Lung (tissue), 12 donors: ENCODE results near the gene EPB41L5. TPM values are rescaled to one million over a fixed set of nuclear protein-coding genes. Genes with fewer than 3 reads are reported as not detected.
"Not testable (repeated sequence)": the region's sequence is repeated elsewhere in the genome, so short reads cannot be mapped to it uniquely, and the experiment has no call there.

Experiments used
- ATAC-seq: fragments of 200-7000 bp; cut with Tn5 transposase; one replicate; pipeline ENCODE4 v1.9.1; 2020; ENCODE audit warnings: moderate number of reproducible peaks; ENCODE audit not compliant: insufficient read depth, low FRiP score
- DNase-seq, 3 donors: peaks; one replicate each; pipeline ENCODE4 v3.0.0-alpha.2; 2013 to 2017
- H3K27ac ChIP-seq, 2 donors: one replicate each; pipeline ENCODE4 v1.5.1; 2013; ENCODE audit warnings: mild to moderate bottlenecking in 2 of 2, moderate library complexity in 2 of 2, control low read depth in 1 of 2, inconsistent platforms in 1 of 2, low read depth in 1 of 2, low read length in 1 of 2
- H3K27me3 ChIP-seq, 3 donors: one replicate each; pipeline ENCODE4 v1.5.1; 2013; ENCODE audit warnings: low read length in 2 of 3; ENCODE audit not compliant: control insufficient read depth in 3 of 3, insufficient read depth in 3 of 3
- H3K36me3 ChIP-seq, 4 donors: one replicate each; pipeline ENCODE4 v1.5.1; 2013; ENCODE audit warnings: low read length in 4 of 4, mild to moderate bottlenecking in 1 of 4, moderate library complexity in 1 of 4; ENCODE audit not compliant: control insufficient read depth in 4 of 4, insufficient read depth in 4 of 4
- H3K4me1 ChIP-seq, 5 donors: one replicate each; pipeline ENCODE4 v1.5.1; 2013; ENCODE audit warnings: low read length in 5 of 5, mild to moderate bottlenecking in 2 of 5, moderate library complexity in 1 of 5; ENCODE audit not compliant: control insufficient read depth in 5 of 5, insufficient read depth in 5 of 5
- H3K4me3 ChIP-seq: one replicate; pipeline ENCODE4 v1.5.1; 2013; ENCODE audit warnings: mild to moderate bottlenecking, control low read depth, moderate library complexity
- H3K9ac ChIP-seq, 2 donors: one replicate each; pipeline ENCODE4 v1.5.1; 2013; ENCODE audit warnings: low read length in 2 of 2, control low read depth in 1 of 2; ENCODE audit not compliant: insufficient read depth in 1 of 2
- H3K9me3 ChIP-seq, 4 donors: one replicate each; pipeline ENCODE4 v1.5.1; 2013; ENCODE audit warnings: low read length in 3 of 4, mild to moderate bottlenecking in 1 of 4, moderate library complexity in 1 of 4; ENCODE audit not compliant: control insufficient read depth in 4 of 4, insufficient read depth in 3 of 4
- WGBS, 2 donors: extraction: QIAGEN DNeasy Blood & Tissue Kit; methylation state at CpG; one replicate each; pipeline ENCODE4 v1.1.7; 2013; 5-methylcytosine and 5-hydroxymethylcytosine counted together
- polyA plus RNA-seq, 2 donors: library from polyadenylated mRNA; stranded (reverse); fragments of 200-250 nt; gene quantifications; one replicate each; pipeline ENCODE4 v1.2.1, GENCODE V29; 2013
- total RNA-seq, 2 donors: library from RNA; depleted of rRNA in 1 of 2; stranded (reverse); fragments of >200 nt in 1 of 2; gene quantifications; one replicate each; pipeline ENCODE4 v1.2.1, GENCODE V29; 2014 to 2021
- TF ChIP-seq, protein P1 (sequence below): IDR thresholded peaks from 2 replicates; pipeline ENCODE4 v1.5.1; 2012; ENCODE audit warnings: mild to moderate bottlenecking; ENCODE audit errors: control extremely low read depth, extremely low read depth
- donor health status: control.
- donor health status: control.
- donor health status: Bipolar disorder and iron deficiency.
- donor health status: healthy.
- donor health status: DM: yes; HTN: yes; CAD: no.

Gene EPB41L5
- total and polyA plus RNA-seq, 4 donors = 14.7 to 101 (median 31.3) TPM

DNA sequence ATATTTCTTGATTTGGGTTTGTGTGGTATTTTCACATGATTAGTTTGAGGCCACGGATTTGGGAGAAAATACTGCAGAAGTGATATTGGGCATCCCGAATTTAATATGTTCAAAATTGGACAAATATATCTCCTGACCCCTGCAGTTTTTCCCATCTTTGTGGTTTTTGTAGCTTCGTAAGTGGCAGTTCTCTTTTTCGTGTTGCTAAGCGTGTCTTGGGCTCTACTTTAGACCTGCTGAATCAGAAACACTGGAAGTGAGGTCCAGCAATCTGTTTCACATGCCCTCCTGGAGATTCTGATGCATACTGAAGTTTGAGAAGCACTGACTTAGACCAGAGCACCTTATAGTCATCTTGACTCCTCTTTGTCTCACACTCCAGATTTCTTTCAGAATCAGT, 98.3 kb downstream of the EPB41L5 start:
- Histone ChIP-seq H3K27ac (no peak overlapping the region), H3K4me3 (no peak overlapping the region), H3K36me3 (peaks cover 0 to 8% (median 2%) of the 10 kb centered on the region in 4 donors), H3K9ac (no peak overlapping the region), H3K9me3 (peaks cover 0 to 3% (median 0%) of the 10 kb centered on the region in 4 donors), H3K27me3 (no peaks in the 10 kb centered on the region), H3K4me1 (peaks cover 0 to 17% (median 5%) of the 10 kb centered on the region in 5 donors)
- TF ChIP-seq, protein P1, sequence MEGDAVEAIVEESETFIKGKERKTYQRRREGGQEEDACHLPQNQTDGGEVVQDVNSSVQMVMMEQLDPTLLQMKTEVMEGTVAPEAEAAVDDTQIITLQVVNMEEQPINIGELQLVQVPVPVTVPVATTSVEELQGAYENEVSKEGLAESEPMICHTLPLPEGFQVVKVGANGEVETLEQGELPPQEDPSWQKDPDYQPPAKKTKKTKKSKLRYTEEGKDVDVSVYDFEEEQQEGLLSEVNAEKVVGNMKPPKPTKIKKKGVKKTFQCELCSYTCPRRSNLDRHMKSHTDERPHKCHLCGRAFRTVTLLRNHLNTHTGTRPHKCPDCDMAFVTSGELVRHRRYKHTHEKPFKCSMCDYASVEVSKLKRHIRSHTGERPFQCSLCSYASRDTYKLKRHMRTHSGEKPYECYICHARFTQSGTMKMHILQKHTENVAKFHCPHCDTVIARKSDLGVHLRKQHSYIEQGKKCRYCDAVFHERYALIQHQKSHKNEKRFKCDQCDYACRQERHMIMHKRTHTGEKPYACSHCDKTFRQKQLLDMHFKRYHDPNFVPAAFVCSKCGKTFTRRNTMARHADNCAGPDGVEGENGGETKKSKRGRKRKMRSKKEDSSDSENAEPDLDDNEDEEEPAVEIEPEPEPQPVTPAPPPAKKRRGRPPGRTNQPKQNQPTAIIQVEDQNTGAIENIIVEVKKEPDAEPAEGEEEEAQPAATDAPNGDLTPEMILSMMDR = no peak
- WGBS, 2 donors = 54 to 78% methylated on average over 5 of the region's 5 CpGs
- no peak for ATAC-seq
- no peak for DNase-seq

GRCh38 chr2:120118018-120118417, 105.1 kb downstream of the EPB41L5 start:
- H3K27me3 ChIP-seq = no peaks in the 10 kb centered on the region
- H3K4me3 ChIP-seq = no peak overlapping the region
- no peaks in the 10 kb centered on the region for H3K4me1 ChIP-seq
- H3K27ac ChIP-seq = no peak overlapping the region
- no peak for DNase-seq
- WGBS, 2 donors = 89 to 92% methylated on average over 3 of the region's 3 CpGs
- H3K36me3 ChIP-seq = peaks cover 0 to 8% (median 2%) of the 10 kb centered on the region in 4 donors
- TF ChIP-seq, protein P1 = no peak
- no peak overlapping the region for H3K9ac ChIP-seq
- no peak for ATAC-seq
- peaks cover 0 to 6% (median 1%) of the 10 kb centered on the region in 4 donors for H3K9me3 ChIP-seq

GRCh38 chr2:120118471-120118870, 105.6 kb downstream of the EPB41L5 start:
- Histone ChIP-seq H3K36me3 (peaks cover 0 to 8% (median 2%) of the 10 kb centered on the region in 4 donors), H3K27ac (no peak overlapping the region), H3K4me1 (no peaks in the 10 kb centered on the region), H3K4me3 (no peak overlapping the region), H3K27me3 (no peaks in the 10 kb centered on the region), H3K9ac (no peak overlapping the region), H3K9me3 (peaks cover 0 to 6% (median 1%) of the 10 kb centered on the region in 4 donors)
- WGBS, 2 donors = 94 to 95% methylated on average over 4 of the region's 4 CpGs
- DNase-seq (no peak), ATAC-seq (no peak)
- TF ChIP-seq, protein P1 = no peak

- not testable (repeated sequence) for H3K4me3 ChIP-seq, H3K27me3 ChIP-seq, H3K9me3 ChIP-seq, H3K4me1 ChIP-seq, H3K9ac ChIP-seq, ATAC-seq, H3K27ac ChIP-seq, DNase-seq, H3K36me3 ChIP-seq
- 97 to 98% methylated on average over 3 of the region's 3 CpGs for WGBS, 2 donors
These were observed 108.5 kb downstream of the EPB41L5 start for GRCh38 chr2:120121337-120121736.
